HepG2 (cell line): Measurements from ENCODE around the gene GOT2. TPM values are rescaled to one million over a fixed set of nuclear protein-coding genes. Genes with fewer than 3 reads are reported as not detected.

Experiments used
- ATAC-seq: fragments of 200-7000 bp; cut with Tn5 transposase; 3 replicates; pipeline ENCODE4 v1.9.1; 2020; ENCODE audit warnings: mild to moderate bottlenecking, moderate library complexity
- BruUV-seq: library from RNA; stranded (reverse); fragments of 400-500 nt; replicated peaks from 2 replicates; lab custom pipeline; 2021; lab: Mats Ljungman, UMichigan
- CTCF ChIA-PET: fragments of 300-600 bp; formaldehyde crosslinking; extraction: SDS; loops from one replicate; lab custom pipeline; 2021; ENCODE audit warnings: low total read pairs, inconsistent platforms, low intra/inter-chr PET ratio; lab: Yijun Ruan, JAX
- POLR2A ChIA-PET: fragments of 350-600 bp; sonication (Branson Sonifier 250); formaldehyde crosslinking; loops from one replicate; lab custom pipeline; 2020; ENCODE audit warnings: antibody characterized with exemption, inconsistent platforms; lab: Yijun Ruan, JAX
- DNase-seq: peaks from one replicate; pipeline ENCODE4 v3.0.0-alpha.2; 2015; ENCODE audit warnings: low spot score
- FAIRE-seq: peaks from 3 replicates; lab custom pipeline; 2011; peaks lifted over from hg19 to GRCh38; lab: Jason Lieb, UNC
- H2AFZ ChIP-seq: one replicate; pipeline ENCODE4 v1.6.1; 2011; ENCODE audit warnings: low read length, inconsistent platforms
- H3K27ac ChIP-seq: fragments of 300-600 bp; 3 replicates; pipeline ENCODE4 v1.8.0; 2011; ENCODE audit warnings: mixed run types, mild to moderate bottlenecking, mixed read lengths, low read length, inconsistent platforms; ENCODE audit not compliant: insufficient read depth; ENCODE audit errors: extremely low read length
- H3K27me3 ChIP-seq, 2 experiments: fragments of 200-600 bp in 1 of 2; 2 replicates in 1 of 2; 3 replicates in 1 of 2; pipeline versions ENCODE4 v1.6.0 to v1.8.0; 2011; ENCODE audit warnings: low read length in 2 of 2, mild to moderate bottlenecking in 2 of 2, moderate library complexity in 2 of 2, inconsistent platforms in 1 of 2; ENCODE audit not compliant: insufficient read depth in 2 of 2, control insufficient read depth in 1 of 2
- H3K36me3 ChIP-seq, 2 experiments: fragments of 200-600 bp in 1 of 2; replicated peaks in 1 of 2; 2 replicates in 1 of 2; 3 replicates in 1 of 2; pipeline versions ENCODE4 v1.5.1 to v1.8.0; 2011; ENCODE audit warnings: low read length in 2 of 2, inconsistent platforms in 1 of 2; ENCODE audit not compliant: insufficient read depth in 2 of 2, control insufficient read depth in 1 of 2
- H3K4me1 ChIP-seq: 2 replicates; pipeline ENCODE4 v1.5.1; 2012; ENCODE audit warnings: low read length, inconsistent platforms; ENCODE audit not compliant: insufficient read depth
- H3K4me2 ChIP-seq: 2 replicates; pipeline ENCODE4 v1.6.0; 2011; ENCODE audit warnings: low read depth, low read length, inconsistent platforms
- H3K4me3 ChIP-seq, 3 experiments: fragments of 200-600 bp in 1 of 3; sonication (generic), shearing (Covaris generic) in 1 of 3; replicated peaks in 1 of 3; 2 replicates each; pipeline ENCODE4 v1.5.1; 2011 to 2016; ENCODE audit warnings: low read length in 3 of 3, inconsistent platforms in 2 of 3, low read depth in 2 of 3, mild to moderate bottlenecking in 2 of 3, control low read depth in 1 of 3, mixed read lengths in 1 of 3; ENCODE audit not compliant: insufficient read depth in 1 of 3
- H3K79me2 ChIP-seq: one replicate; pipeline ENCODE4 v1.6.1; 2011; ENCODE audit warnings: low read length, inconsistent platforms; ENCODE audit not compliant: insufficient read depth
- H3K9ac ChIP-seq: 2 replicates; pipeline ENCODE4 v1.6.0; 2011; ENCODE audit warnings: mild to moderate bottlenecking, low read depth, low read length, inconsistent platforms; ENCODE audit not compliant: insufficient read depth
- H3K9me3 ChIP-seq: 2 replicates; pipeline ENCODE4 v1.5.1; 2012; ENCODE audit warnings: mild to moderate bottlenecking, low read length
- H4K20me1 ChIP-seq: 2 replicates; pipeline ENCODE4 v1.6.0; 2011; ENCODE audit warnings: inconsistent platforms, mild to moderate bottlenecking, low read length, moderate library complexity; ENCODE audit not compliant: insufficient read depth
- CEBPG ChIP-seq: IDR thresholded peaks from 2 replicates; pipeline ENCODE4 v1.6.1; 2016
- ELF3 ChIP-seq: IDR thresholded peaks from 2 replicates; pipeline ENCODE4 v1.6.1; 2016; ENCODE audit warnings: missing genetic modification reagents, missing compliant biosample characterization
- FOXA1 ChIP-seq, 2 experiments: fragments of 450-650 bp in 1 of 2; sonication (generic) in 1 of 2; formaldehyde crosslinking in 1 of 2; IDR thresholded peaks; 2 replicates each; pipeline versions ENCODE4 v1.4.0 to v1.6.1; 2016 to 2020; ENCODE audit warnings: missing genetic modification reagents in 1 of 2
- MAF1 ChIP-seq: sonication (generic); formaldehyde crosslinking; IDR thresholded peaks from 2 replicates; pipeline ENCODE4 v1.5.0; 2020; ENCODE audit warnings: missing genetic modification reagents, borderline replicate concordance
- PCBP1 ChIP-seq: fragments of 200-400 bp; formaldehyde crosslinking; IDR thresholded peaks from 2 replicates; pipeline ENCODE4 v1.6.1; 2017; ENCODE audit warnings: mild to moderate bottlenecking, low read depth, low read length, borderline replicate concordance
- ZBTB38 ChIP-seq: sonication (generic); formaldehyde crosslinking; IDR thresholded peaks from 2 replicates; pipeline ENCODE4 v1.5.1; 2020; ENCODE audit warnings: mild to moderate bottlenecking, missing genetic modification reagents
- WGBS: methylation state at CpG from one replicate; pipeline ENCODE4 v1.1.6; 2017; ENCODE audit warnings: low lambda C conversion rate; 5-methylcytosine and 5-hydroxymethylcytosine counted together
- in situ Hi-C: cut with HindIII; loops from 2 replicates; pipeline ENCODE4 v1.10.0; 2017; ENCODE audit warnings: low pct_unique_long_range_greater_than_20kb; ENCODE audit not compliant: extremely low pct_ligation_motif_present
- intact Hi-C: fragments of 100-400 bp; cut with micrococcal nuclease; formaldehyde crosslinking; loops from one replicate; pipeline ENCODE4 v1.10.0; 2022; ENCODE audit not compliant: unreplicated experiment
- polyA plus RNA-seq, 8 experiments: library from polyadenylated mRNA; depleted of rRNA in 3 of 8; stranded (reverse) in 7 of 8; unstranded in 1 of 8; fragments of >200 nt; fragmentation: Illumina TruSeq in 4 of 8; extraction: Trizol in 4 of 8; gene quantifications; 2 replicates each; pipeline versions ENCODE4 v1.2.1 to v1.2.3, GENCODE V29; 2011 to 2016; ENCODE audit warnings: low read depth in 4 of 8, missing spikeins in 1 of 8, mixed read lengths in 1 of 8; ENCODE audit not compliant: insufficient read depth in 1 of 8
- total RNA-seq, 5 experiments: library from RNA; depleted of rRNA; stranded (reverse); fragments of >200 nt; fragmentation: Illumina TruSeq; extraction: Trizol; gene quantifications; 2 replicates each; pipeline ENCODE4 v1.2.3, GENCODE V29; 2016; ENCODE audit warnings: low read depth in 1 of 5
- TF ChIP-seq, protein P1 (sequence below), 2 experiments: fragments of 450-650 bp in 1 of 2; sonication (generic) in 1 of 2; formaldehyde crosslinking; IDR thresholded peaks; 2 replicates each; pipeline versions ENCODE4 v1.5.0 to v1.8.0; 2020 to 2022; ENCODE audit warnings: mild to moderate bottlenecking in 1 of 2, missing genetic modification reagents in 1 of 2

The GOT2 gene
- total and polyA plus RNA-seq, 2 of the 13 experiments (the other 11 are each of a cell fraction or from before 2014, with no cell fraction given) = 32.6 to 121 TPM

DNA sequence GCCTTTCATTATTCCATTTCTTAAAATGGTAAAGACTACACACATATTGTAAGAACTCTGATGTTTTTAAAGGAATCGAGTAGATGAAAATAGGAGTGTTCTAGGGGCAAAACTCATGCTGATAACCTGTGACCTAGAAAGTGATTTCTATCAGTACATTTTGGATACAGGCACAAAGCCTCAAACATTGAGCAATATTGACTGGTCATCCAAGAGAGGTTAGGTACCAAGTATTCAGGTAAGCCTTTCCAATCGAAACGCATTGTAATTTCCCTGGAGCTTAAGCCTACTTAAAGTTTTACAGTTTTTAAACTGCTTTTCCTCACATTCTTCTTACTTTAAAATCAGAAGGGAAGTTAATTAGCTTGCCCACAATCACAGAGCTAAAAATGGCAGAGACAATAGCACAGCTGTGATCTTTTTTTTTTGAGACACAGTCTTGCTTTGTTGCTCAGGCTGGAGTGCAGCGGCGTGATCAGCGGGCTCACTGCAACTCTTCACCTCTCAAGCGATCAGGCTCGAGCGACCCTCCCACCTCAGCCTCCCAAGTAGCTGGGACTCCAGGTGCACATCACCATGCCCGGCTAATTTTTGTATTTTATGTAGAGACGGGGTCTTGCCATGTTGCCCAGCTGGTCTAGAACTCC lies 3.3 kb downstream of the GOT2 start:
- DNase-seq (no peak), ATAC-seq (no peak), FAIRE-seq (no peak)
- H3K4me3 ChIP-seq = no peak overlapping the region
- ChIA-PET CTCF (no interaction called here), POLR2A (interaction anchor here (1.1 kb wide), 1 partner anchor 9 kb away, joined by 3 read pairs; no protein-coding TSS in a partner anchor)
- no TSS peak for BruUV-seq
- H2AFZ ChIP-seq = no peak overlapping the region
- TF ChIP-seq, protein P1, sequence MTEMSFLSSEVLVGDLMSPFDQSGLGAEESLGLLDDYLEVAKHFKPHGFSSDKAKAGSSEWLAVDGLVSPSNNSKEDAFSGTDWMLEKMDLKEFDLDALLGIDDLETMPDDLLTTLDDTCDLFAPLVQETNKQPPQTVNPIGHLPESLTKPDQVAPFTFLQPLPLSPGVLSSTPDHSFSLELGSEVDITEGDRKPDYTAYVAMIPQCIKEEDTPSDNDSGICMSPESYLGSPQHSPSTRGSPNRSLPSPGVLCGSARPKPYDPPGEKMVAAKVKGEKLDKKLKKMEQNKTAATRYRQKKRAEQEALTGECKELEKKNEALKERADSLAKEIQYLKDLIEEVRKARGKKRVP (CRISPR knock-in tag; IDR thresholded peaks at IDR 0.05) = 0 out of 4 replicates have a peak, but pooled peaks of 1 of the 2 experiments have one; percentile 1
- TF ChIP-seq CEBPG (0 out of 2 replicates have a peak, but pooled peaks have one; percentile 20), FOXA1 (IDR thresholded peaks at IDR 0.05) (no peak), FOXA1 (CRISPR knock-in tag; IDR thresholded peaks at IDR 0.05) (no peak), ZBTB38 (CRISPR knock-in tag) (0 out of 2 replicates have a peak, but pooled peaks have one; percentile 28), ELF3 (CRISPR knock-in tag) (no peak), PCBP1 (no peak), MAF1 (0 out of 2 replicates have a peak, but pooled peaks have one; percentile 42)
- peaks cover 6% of the 10 kb centered on the region; the same call in 1 of the 2 replicates for H4K20me1 ChIP-seq
- no peak overlapping the region for H3K27ac ChIP-seq
- H3K9me3 ChIP-seq = no peaks in the 10 kb centered on the region
- H3K9ac ChIP-seq = no peak overlapping the region
- no peaks in the 10 kb centered on the region; a peak in 1 of 5 replicates for H3K27me3 ChIP-seq
- intact Hi-C loops = no loop called here
- peaks cover 4 to 8% of the 10 kb centered on the region in 2 experiments; a peak in 2 of 5 replicates for H3K36me3 ChIP-seq
- H3K79me2 ChIP-seq = peaks cover 43% of the 10 kb centered on the region
- in situ Hi-C loops = loop anchor here (5.0 to 10.0 kb wide), 2 partner anchors 49 to 226 kb away; partner anchors contain the start of genes NDRG4 and SLC38A7
- 94% methylated on average over 11 of the region's 11 CpGs for WGBS
- no peak overlapping the region for H3K4me2 ChIP-seq
- peaks cover 59% of the 10 kb centered on the region for H3K4me1 ChIP-seq
